Astrocyte (in vitro differentiated cells and primary cell): ENCODE results near the gene ITFG2. TPM values are rescaled to one million over a fixed set of nuclear protein-coding genes. Genes with fewer than 3 reads are reported as not detected.

Source experiments
- DNase-seq: peaks from one replicate; pipeline ENCODE4 v3.0.0-alpha.2; 2010; ENCODE audit warnings: low read depth
- FAIRE-seq: peaks from 2 replicates; lab custom pipeline; 2011; peaks lifted over from hg19 to GRCh38; lab: Jason Lieb, UNC
- H2AFZ ChIP-seq: 2 replicates; pipeline ENCODE4 v1.6.0; 2012; ENCODE audit warnings: low read depth, low read length, inconsistent platforms
- H3K27ac ChIP-seq: 2 replicates; pipeline ENCODE4 v1.5.1; 2011; ENCODE audit warnings: low read depth, low read length, inconsistent platforms
- H3K27me3 ChIP-seq: 2 replicates; pipeline ENCODE4 v1.6.0; 2011; ENCODE audit warnings: low read length, inconsistent platforms; ENCODE audit not compliant: insufficient read depth
- H3K36me3 ChIP-seq: 2 replicates; pipeline ENCODE4 v1.5.1; 2011; ENCODE audit warnings: low read length, inconsistent platforms; ENCODE audit not compliant: insufficient read depth
- H3K4me1 ChIP-seq: 2 replicates; pipeline ENCODE4 v1.5.1; 2011; ENCODE audit warnings: low read length, inconsistent platforms; ENCODE audit not compliant: insufficient read depth
- H3K4me2 ChIP-seq: 2 replicates; pipeline ENCODE4 v1.6.0; 2012; ENCODE audit warnings: low read length, inconsistent platforms
- H3K4me3 ChIP-seq: 2 replicates; pipeline ENCODE4 v1.5.1; 2011; ENCODE audit warnings: low read depth, mild to moderate bottlenecking, low read length, inconsistent platforms; ENCODE audit not compliant: insufficient read depth
- H3K79me2 ChIP-seq: 2 replicates; pipeline ENCODE4 v1.6.0; 2012; ENCODE audit warnings: mild to moderate bottlenecking, low read length, inconsistent platforms; ENCODE audit not compliant: insufficient read depth
- H3K9ac ChIP-seq: 2 replicates; pipeline ENCODE4 v1.6.0; 2012; ENCODE audit warnings: mild to moderate bottlenecking, low read length, inconsistent platforms
- H3K9me3 ChIP-seq: 2 replicates; pipeline ENCODE4 v1.5.1; 2012; ENCODE audit warnings: low read depth, mild to moderate bottlenecking, low read length, inconsistent platforms; ENCODE audit not compliant: insufficient read depth
- H4K20me1 ChIP-seq: 2 replicates; pipeline ENCODE4 v1.6.0; 2012; ENCODE audit warnings: low read length, inconsistent platforms; ENCODE audit not compliant: insufficient read depth
- H3K27ac Mint-ChIP-seq: one replicate; pipeline ENCODE4 v1.8.0; 2021; ENCODE audit warnings: mild to moderate bottlenecking, mixed read lengths; ENCODE audit not compliant: unreplicated experiment
- H3K27me3 Mint-ChIP-seq: one replicate; pipeline ENCODE4 v1.8.0; 2021; ENCODE audit warnings: low read depth, mixed read lengths; ENCODE audit not compliant: unreplicated experiment
- H3K36me3 Mint-ChIP-seq: one replicate; pipeline ENCODE4 v1.8.0; 2021; ENCODE audit warnings: low read depth, mixed read lengths; ENCODE audit not compliant: unreplicated experiment
- H3K4me1 Mint-ChIP-seq: one replicate; pipeline ENCODE4 v1.8.0; 2021; ENCODE audit warnings: low read depth, mixed read lengths; ENCODE audit not compliant: unreplicated experiment
- H3K4me3 Mint-ChIP-seq: one replicate; pipeline ENCODE4 v1.8.0; 2021; ENCODE audit warnings: mild to moderate bottlenecking, moderate library complexity, mixed read lengths; ENCODE audit not compliant: unreplicated experiment
- H3K9me3 Mint-ChIP-seq: one replicate; pipeline ENCODE4 v1.8.0; 2021; ENCODE audit warnings: mild to moderate bottlenecking, mixed read lengths; ENCODE audit not compliant: unreplicated experiment
- CTCF ChIP-seq: IDR thresholded peaks from 2 replicates; pipeline ENCODE4 v1.5.1; 2011; ENCODE audit warnings: low read depth, mild to moderate bottlenecking, inconsistent platforms, low read length, moderate library complexity; ENCODE audit not compliant: insufficient read depth
- EZH2 ChIP-seq: IDR thresholded peaks from 2 replicates; pipeline ENCODE4 v1.6.1; 2012; ENCODE audit warnings: mild to moderate bottlenecking, low read length, inconsistent platforms; ENCODE audit not compliant: insufficient read depth
- total RNA-seq: library from RNA; stranded (reverse); gene quantifications from 2 replicates; pipeline ENCODE4 v1.2.1, GENCODE V29; 2021

ITFG2 gene
- total RNA-seq, 1 donor from 2014 or later = 20.2 TPM

DNA sequence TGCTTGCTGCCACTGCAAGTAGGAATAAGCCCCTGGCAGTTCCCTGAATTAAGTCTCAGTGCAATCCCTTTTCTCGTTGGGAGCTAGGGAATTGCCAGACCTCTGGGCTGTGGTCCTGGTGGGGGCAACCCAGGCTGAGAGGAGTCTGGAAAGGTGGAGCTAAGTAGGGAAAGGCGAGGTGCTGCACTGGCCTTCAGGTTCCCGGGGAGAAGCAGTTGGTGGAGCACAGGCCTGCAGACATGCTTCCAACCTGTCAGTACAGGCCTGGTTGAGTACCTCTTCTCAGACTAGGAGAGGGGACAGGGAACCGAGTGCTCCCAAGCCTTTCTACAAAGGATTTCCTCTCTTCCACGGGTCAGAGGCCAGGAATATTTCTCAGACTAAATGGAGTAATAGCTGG, 20.9 kb downstream of the ITFG2 start:
- FAIRE-seq (no peak), DNase-seq (no peak)
- Histone ChIP-seq H4K20me1 (no peaks in the 10 kb centered on the region), H3K79me2 (no peaks in the 10 kb centered on the region), H3K4me3 (no peak overlapping the region), H3K4me1 (peaks cover 19% of the 10 kb centered on the region), H3K36me3 (peaks cover 5% of the 10 kb centered on the region), H2AFZ (no peak overlapping the region), H3K9me3 (no peaks in the 10 kb centered on the region), H3K4me2 (peak overlapping the region; percentile 71), H3K27me3 (no peaks in the 10 kb centered on the region), H3K9ac (no peak overlapping the region), H3K27ac (no peak overlapping the region)
- peaks cover 1% of the 10 kb centered on the region for H3K9me3 Mint-ChIP-seq
- peaks cover 12% of the 10 kb centered on the region for H3K4me1 Mint-ChIP-seq
- H3K36me3 Mint-ChIP-seq = peaks cover 11% of the 10 kb centered on the region
- H3K27me3 Mint-ChIP-seq = no peaks in the 10 kb centered on the region
- TF ChIP-seq CTCF = no peak
- no peak for TF ChIP-seq EZH2
- no peak overlapping the region for H3K27ac Mint-ChIP-seq
- H3K4me3 Mint-ChIP-seq = no peak overlapping the region

DNA sequence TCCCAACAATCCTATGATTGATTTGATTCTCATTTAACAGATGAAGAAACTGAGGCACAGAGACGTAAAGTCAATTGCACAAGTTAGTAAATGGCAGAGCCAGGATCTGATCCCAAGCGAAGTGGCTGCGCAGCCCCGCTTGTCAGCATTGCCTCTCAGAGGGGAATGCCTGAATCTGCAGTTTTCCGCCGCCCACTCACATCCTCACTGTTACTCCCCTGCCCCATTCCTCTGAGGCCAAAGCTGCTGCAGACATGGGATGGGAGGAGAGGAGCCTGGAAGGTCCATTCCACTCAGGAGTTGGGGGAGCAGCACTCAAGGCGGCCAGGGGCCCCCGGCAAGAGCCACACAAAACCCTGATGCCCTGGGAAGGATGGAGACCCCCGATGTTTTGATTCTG, 21.3 kb downstream of the ITFG2 start:
- Mint-ChIP-seq H3K9me3 (peaks cover 1% of the 10 kb centered on the region), H3K4me3 (no peak overlapping the region), H3K27ac (no peak overlapping the region), H3K27me3 (no peaks in the 10 kb centered on the region), H3K4me1 (peaks cover 12% of the 10 kb centered on the region), H3K36me3 (peaks cover 9% of the 10 kb centered on the region)
- no peak overlapping the region for H3K27ac ChIP-seq
- no peak for FAIRE-seq
- H4K20me1 ChIP-seq = no peaks in the 10 kb centered on the region
- DNase-seq = no peak
- H3K4me3 ChIP-seq = no peak overlapping the region
- H2AFZ ChIP-seq = no peak overlapping the region
- no peak overlapping the region for H3K9ac ChIP-seq
- peaks cover 4% of the 10 kb centered on the region for H3K36me3 ChIP-seq
- no peak for TF ChIP-seq CTCF
- TF ChIP-seq EZH2 = no peak
- no peaks in the 10 kb centered on the region for H3K9me3 ChIP-seq
- no peaks in the 10 kb centered on the region for H3K79me2 ChIP-seq
- H3K4me1 ChIP-seq = peaks cover 19% of the 10 kb centered on the region
- H3K4me2 ChIP-seq = peak overlapping the region; percentile 71
- H3K27me3 ChIP-seq = no peaks in the 10 kb centered on the region

DNA sequence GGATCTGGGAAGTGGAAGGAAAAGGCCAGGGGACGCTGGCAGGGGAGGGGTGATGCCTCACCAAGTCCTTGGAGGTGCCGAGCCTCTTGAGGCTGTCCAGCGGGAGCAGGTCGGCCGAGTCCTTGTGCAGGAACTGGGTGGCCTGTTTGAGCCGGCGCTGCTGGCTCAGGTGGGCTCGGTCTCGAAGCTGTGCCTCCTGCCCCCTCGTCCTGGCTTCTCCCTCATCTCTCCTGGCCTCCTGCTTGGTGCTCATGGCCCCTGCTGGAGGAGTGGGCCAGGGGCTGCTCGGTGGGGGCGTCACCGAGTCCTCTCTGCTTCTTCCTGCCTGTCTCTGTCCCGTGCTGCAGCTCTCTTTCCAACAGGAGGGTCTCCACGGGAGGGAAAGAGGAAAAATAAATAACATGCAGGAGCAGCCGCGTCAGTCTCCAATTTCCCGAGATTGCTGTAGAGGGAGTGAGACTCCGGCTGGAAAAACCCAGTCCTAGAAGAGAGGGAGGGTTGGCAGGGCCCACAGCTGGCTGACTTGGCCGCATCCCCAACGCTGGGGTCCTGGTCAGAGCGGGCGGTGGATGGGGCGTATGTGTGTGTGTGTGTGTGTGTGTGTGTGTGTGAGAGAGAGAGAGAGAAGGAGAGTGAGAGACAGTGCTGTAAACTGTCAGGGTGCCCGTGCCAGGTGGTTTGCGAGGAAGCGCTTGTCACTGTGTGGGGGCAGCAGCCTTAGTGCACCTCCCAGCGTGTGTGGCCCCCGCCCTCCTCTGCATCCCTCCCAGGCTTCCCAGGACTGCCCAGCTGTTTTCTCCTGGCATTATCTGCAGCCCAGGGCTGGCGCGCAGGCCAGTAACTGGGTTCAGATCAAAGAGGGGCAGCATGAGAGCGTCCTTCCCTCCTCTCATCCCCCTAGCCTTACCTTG, 22.4 kb downstream of the ITFG2 start, which contains the start of gene NRIP2:
NRIP2 (minus strand) TSS at position 455 of the 911 bp plus-strand sequence; CDS start at position 403, 52 bp downstream.
- H2AFZ ChIP-seq = no peak within 1 kb of the TSS
- no peaks in the 10 kb centered on the region for H3K9me3 ChIP-seq
- Mint-ChIP-seq H3K36me3 (peaks cover 11% of the 10 kb centered on the region), H3K4me3 (no peak within 1 kb of the TSS), H3K27me3 (no peaks in the 10 kb centered on the region), H3K27ac (peak within 1 kb of the TSS; percentile 85), H3K9me3 (peaks cover 1% of the 10 kb centered on the region), H3K4me1 (peaks cover 14% of the 10 kb centered on the region)
- H3K9ac ChIP-seq = peak within 1 kb of the TSS; percentile 27
- peaks cover 19% of the 10 kb centered on the region for H3K4me1 ChIP-seq
- FAIRE-seq (no peak), DNase-seq (peak; percentile 44)
- peak within 1 kb of the TSS; percentile 71 for H3K4me2 ChIP-seq
- H4K20me1 ChIP-seq = no peaks in the 10 kb centered on the region
- TF ChIP-seq CTCF (no peak), EZH2 (no peak)
- no peaks in the 10 kb centered on the region for H3K36me3 ChIP-seq
- no peaks in the 10 kb centered on the region for H3K27me3 ChIP-seq
- no peak within 1 kb of the TSS for H3K4me3 ChIP-seq
- H3K79me2 ChIP-seq = no peaks in the 10 kb centered on the region
- no peak within 1 kb of the TSS for H3K27ac ChIP-seq
